ENCODE results near the gene CAPN5.

- TF ChIP-seq CTCF (conservative IDR thresholded peaks at IDR 0.05 in 1 of 2, IDR thresholded peaks at IDR 0.05 in 1 of 2; ENCODE audit: low read depth in 1 of 2, low read length in 2 of 2), result peak; percentile 83 to 95
- TF ChIP-seq EZH2 (IDR thresholded peaks at IDR 0.05; ENCODE audit: low read length, missing control alignments), result no peak
Observed at GRCh38 chr11:77091146-77091940, 24.6 kb downstream of the CAPN5 start.

Data from fibroblast of lung (primary cell).